Superior temporal gyrus (tissue), 1 donor: ENCODE measurements around the gene LINGO1.

Experiments used
- DNase-seq: peaks from one replicate; pipeline ENCODE4 v3.0.0-alpha.2; 2016; ENCODE audit errors: extremely low spot score

Gene LINGO1

GRCh38 chr15:77573802-77574201, 58.9 kb downstream of the LINGO1 start:
- no peak for DNase-seq

GRCh38 chr15:77572186-77572585, 60.5 kb downstream of the LINGO1 start:
- DNase-seq = no peak

DNA sequence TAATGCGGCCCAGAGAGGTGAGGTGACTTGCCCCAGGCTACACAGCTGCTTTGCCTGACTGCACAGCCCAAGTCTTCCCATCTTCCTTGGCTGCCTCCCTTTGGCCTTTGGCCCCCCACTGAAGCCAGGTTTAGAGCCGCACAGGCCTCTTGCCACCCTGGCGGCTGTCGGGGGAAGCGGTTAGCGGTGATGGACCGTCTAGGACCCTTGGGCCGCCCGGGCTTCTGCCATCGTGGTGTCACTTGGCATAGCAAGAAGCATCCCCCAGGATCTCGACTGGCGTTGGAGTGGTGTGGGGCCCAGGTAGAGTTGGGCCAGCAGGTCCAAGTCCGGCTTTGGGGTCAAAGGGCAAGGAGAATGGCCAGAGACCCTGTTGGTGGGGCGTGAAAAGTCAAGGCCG, 61.0 kb downstream of the LINGO1 start:
- no peak for DNase-seq

DNA sequence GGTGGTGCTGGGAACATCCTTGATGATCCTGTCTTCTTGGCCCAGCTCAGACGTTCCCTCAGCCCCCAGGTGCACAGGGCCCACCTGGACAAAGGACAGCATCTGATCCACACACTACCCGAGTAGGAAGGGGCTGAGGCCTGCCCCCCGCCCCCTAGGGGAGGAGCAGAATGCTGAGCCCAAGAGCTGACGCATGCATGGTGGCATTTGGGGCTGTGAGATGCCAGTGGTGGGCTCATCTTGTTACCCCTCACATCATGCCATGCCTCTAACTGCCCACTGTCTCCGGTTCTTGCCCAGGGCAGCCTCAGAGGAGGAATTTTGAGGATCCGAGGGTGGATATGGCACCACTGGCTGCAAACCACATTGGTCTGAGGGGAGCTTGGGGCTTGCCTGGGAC, 61.5 kb downstream of the LINGO1 start:
- no peak for DNase-seq

- DNase-seq = no peak
Measured at GRCh38 chr15:77569729-77570125, 63.0 kb downstream of the LINGO1 start.

DNA sequence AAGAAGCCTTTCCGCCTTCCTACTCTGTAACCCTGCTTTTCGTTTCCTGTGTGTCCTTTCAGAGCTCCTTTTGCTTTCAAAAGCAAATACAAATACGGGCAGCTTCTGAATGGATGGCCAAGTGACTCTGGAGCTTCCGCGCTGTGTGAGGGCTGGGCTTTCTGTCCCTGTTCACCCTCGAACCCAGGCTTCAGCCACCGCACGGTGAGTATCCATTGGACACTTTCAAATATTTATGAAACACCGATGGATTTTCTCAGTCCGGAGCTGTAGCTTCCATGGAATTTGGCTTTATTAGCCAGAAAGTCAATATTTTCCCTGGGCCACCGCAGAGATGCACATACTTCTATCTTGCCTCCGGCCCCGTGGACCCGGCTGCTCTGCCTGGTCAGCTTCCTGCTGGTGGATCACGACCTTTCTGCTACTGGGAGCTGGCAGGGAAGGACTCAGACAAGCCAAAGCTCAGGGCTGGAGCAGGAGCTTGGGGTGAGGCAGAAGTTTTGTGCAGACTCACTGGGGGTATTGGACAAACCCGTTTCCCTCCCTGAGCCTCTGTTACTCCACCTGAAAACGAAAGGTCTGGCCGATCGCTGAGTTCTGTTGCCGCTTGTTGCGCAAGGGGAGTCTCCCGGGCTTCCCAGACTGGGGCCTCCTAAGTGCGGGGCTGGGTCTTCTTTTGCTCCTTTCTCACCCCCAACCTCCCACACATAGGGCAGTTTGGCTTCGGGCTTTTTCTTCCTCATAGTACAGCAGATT, 63.6 kb downstream of the LINGO1 start:
- DNase-seq = peak; percentile 18

DNA sequence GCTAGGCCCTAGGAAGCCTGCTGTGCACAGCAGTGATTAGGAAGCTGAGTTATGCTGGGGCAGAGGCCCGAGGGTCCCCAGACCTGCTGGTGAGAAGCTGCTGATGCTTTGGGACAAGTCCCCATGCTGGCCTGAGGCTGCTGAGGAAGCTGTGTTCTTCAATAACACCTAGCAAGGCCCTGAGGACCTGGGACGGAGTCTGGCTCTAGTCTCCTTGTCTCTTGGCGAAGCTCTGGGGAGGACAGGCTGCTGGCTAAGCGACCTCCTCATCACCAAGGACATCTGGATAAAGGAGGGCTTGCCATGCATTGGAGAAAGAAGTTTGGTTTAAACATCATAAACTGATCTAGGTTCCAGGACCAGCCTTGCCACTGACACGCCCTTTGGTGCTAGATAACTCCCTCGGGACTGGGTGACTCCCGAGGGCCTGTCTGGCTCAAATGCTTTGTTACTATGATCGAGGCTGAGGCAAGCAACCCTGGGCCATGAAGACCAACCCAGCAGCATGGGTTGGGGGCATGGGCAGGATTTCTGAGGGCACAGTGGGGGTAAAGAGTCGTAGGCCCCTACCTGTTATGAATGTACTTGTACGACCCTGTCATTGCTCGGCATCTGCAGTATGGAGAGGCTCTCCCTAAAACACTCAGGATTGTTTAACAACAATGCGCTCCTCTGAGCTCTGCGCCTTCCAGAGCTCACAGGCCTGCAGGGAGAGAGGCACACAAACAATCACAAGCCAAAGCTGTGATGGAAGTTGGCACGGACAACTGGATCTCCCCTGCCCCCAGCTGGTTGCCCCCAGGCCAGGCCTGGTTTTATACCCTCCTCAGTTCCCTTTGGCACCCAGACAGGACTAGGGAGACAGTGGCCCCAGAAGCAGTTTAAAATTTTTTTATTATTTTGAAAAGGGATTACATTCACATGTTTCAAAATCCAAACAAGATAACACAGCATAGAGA, 64.4 kb downstream of the LINGO1 start:
- DNase-seq = peak; percentile 19

- DNase-seq = no peak
Measured at GRCh38 chr15:77567202-77567601, 65.5 kb downstream of the LINGO1 start.

DNA sequence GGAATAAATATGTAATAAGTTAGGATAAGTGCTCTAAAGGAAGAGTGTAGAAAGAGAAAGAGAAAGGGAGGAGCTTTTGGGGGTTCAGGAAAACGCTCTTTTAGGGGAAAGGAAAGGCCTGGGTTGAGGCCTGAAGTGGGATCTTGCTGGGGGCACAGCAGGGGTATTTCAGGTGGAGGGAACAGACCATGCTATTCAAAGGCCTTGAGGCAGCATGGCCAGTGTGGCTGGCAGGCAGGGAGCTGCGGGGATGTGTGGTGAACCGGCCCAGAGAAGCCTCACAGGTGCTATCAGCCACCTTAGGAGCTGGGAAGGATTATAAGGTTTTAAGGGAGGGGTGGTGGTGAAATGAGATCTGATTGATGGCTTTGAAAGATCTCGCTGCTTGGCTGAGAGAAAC, 66.6 kb downstream of the LINGO1 start:
- no peak for DNase-seq

- peak; percentile 33 for DNase-seq
Measured at GRCh38 chr15:77565378-77565915, 67.3 kb downstream of the LINGO1 start.

DNA sequence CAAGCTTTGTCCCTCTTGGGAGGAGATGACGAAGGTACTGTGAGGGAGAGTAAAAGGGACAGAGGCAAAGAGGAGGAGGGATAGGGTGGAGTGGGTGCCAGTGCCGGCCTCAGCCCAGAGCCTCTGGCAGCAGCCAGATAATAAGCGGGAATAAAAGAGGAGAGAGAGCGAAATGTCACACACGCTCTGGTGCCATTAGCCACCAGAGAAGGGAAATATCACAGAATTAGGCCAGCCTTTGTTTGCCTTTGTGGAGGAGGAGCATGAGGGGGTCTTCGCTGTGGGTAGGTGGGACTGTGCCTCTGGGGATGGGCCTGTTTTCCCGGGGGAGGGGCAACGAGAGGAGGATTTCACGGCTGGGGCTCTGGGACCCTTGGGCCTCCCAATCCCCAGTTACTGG, 67.8 kb downstream of the LINGO1 start:
- DNase-seq = no peak

DNA sequence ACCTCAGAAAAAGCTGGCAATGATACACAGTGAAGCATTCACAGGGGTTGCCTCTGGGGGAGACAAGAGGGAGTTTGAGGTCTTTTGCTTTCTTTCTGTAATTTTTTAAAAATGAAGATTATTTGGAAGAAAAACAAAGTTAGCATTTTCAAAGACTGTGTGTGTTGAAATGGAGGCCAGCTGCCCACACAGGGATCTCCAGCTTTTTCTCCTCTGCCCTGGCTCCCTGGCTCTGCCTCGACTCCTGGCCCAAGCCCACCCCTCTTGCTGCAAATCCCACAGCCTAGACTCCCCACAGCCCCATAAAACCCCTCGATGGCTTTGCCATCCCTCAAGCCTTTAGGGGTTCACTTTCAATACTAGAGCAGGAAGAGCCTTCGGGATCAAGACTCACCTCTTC, 68.4 kb downstream of the LINGO1 start:
- DNase-seq = no peak

DNA sequence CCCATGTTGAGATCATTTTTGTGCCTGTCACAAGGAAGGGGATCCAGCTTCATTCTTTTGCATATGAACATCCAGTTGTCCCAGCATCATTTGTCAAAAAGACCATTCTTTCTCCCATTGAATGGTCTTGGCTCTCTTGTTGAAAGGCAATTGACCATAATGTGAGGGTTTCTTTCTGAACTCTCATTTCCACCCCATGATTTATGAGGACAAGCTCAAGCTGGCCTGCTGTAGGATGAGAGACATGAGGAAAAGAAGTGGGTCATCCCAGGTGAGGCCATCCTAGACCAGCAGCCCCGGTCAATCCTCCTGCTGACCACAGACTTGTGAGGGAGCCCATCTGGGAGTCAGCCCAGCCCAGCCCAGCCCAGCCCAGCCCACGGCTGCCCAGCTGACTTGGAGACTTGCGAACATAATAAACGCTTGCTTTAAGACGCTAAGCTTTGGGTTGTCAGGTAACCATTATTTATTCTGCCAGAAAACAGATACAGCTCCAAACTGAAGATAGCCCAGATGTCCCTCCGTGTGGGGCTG, 69.0 kb downstream of the LINGO1 start:
- peak; percentile 27 for DNase-seq
